HG03354 (cell line): ENCODE results near the gene TMEM47.

Experiments
- ATAC-seq: cut with Tn5 transposase; IDR thresholded peaks from one replicate; pipeline ENCODE4 v1.9.1; 2021; ENCODE audit warnings: mild to moderate bottlenecking; ENCODE audit not compliant: unreplicated experiment, poor library complexity, severe bottlenecking

TMEM47 gene

DNA sequence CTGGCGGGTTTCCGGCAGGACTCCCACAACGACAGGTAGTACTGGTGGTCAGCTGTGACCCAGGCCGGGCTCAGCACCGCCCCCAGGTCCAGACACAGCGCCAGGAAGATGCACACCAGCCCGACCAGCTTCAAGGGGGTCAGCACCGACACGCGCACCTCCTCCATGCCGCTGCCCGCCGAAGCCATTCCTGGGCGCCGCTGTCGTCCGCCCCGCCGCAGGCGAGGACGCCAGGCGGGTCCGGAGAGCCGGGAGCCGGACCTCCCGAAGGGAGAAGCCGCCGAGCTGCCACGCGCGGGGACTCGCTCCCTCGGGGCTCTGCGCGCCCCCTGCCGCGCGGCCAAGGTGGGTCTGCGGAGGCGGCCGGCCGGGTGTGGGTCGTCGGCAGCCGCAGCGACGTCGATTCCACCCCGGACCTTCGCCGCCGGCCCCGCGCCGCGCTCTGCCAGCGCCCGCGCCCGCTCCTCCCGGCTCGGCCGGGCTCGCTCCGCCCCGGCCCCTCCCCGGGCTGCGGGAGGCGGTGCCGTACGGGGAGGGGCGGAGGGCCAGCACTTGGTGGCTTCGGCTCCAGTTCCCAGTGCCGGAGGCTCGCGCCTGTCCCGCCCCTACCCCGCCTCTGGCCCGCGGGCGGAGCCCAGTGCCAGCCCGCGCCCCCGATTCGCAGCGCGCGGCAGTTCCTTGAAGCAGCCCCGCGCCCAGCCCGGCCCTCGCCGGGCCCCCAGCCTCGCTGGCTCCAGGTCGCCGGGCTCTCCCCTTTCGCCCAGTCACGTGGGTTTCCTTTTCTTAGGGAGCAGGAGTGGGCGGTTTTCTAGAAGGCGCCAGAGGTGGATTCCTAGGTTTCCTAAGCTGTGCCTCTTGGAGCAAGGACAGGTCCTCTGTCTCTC lies at the start of gene TMEM47:
TSS of gene TMEM47 (minus strand) at position 444 of the 884 bp plus-strand sequence. CDS start at position 188, 256 bp downstream.
- no peak for ATAC-seq

- ATAC-seq, result no peak
These were observed 30.0 kb upstream of the TMEM47 start for GRCh38 chrX:34687095-34687494.

- ATAC-seq, result no peak
These were observed 2.5 kb upstream of the TMEM47 start for GRCh38 chrX:34659575-34659974.

DNA sequence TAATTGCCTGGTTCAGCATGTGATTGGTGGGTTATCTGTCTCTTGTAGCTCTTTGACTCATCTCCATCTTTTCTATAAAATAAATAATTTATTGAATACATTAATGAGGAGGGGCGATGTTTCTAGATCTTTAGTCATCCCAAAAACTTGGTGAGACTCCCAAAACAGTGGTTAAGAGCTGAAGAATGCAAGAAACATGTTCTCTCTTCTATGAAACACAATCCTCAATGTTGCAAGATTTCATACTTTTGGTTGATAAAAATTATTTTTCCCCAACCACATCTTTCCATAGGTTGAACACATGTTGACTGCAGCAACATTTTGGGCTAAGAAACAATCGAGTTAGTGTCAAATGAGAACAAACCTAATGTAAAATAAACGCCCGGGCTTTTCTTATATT lies 1.2 kb upstream of the TMEM47 start:
- no peak for ATAC-seq

DNA sequence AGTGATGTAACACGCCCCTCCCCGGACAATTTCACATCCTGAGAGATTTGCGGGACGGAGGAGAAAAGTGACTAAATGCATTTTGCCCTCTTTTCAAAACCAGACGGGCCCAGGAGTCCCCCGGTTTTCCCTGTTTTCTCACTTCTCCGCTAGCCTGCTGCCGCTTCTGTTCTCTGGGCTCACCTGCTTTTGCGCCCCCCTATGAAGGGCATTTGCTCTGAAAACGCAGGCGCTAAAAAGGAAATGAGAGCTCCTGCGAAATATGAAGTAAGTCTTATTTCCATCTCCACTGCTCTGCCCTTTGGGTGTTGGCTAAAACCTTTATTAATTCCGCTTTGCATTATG lies 613 bp upstream of the TMEM47 start:
- ATAC-seq, result no peak

GRCh38 chrX:34656467-34656841 lies 631 bp downstream of the TMEM47 start:
- no peak for ATAC-seq

DNA sequence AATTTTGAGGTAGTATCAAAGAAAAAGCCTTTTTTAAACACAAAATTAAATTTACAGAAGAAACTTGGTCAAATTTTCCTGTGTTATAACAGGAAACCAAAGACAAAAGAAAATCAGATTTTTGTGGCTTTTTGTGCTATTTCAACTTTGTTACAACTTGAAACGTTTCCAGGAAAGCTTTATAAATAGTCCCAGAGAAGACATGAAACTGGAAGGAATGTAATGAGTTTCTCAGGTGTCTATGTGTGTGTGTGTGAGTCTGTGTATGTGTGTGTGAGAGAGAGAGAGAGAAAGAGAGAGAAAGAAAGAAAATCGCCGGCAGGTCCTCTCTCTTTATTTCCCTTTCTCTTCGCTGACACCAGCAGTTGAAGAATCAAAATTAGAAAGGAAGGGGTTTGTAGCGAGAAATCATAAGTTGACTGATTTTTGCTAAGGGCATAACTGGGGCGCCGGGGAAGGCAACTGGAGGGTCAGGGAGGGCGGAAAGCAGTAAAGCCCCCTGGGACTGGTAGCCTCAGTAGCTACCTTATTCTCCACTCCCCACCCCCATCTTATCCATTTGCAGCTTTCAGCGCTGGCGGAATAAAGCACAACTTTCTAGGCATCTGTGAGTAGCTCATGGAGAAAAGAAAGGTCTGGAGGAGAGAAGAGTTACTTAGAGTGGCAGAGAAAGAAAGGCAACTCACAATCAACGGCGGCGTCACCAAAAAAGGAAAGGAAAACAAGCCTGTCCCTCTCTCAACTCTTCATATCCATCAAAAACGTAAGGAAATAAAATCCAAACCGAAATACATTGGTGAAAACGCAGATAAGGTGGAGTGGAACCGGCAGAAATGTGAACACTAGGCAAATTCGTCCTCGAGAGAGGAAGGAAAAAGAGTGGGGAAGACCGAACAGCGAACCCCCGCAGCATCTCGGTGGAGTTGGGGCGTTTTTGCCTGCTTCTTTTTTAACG lies 1.3 kb downstream of the TMEM47 start:
- no peak for ATAC-seq

GRCh38 chrX:34654696-34655490 lies 2.2 kb downstream of the TMEM47 start:
- ATAC-seq, result no peak

GRCh38 chrX:34653811-34654210 lies 3.3 kb downstream of the TMEM47 start:
- no peak for ATAC-seq

DNA sequence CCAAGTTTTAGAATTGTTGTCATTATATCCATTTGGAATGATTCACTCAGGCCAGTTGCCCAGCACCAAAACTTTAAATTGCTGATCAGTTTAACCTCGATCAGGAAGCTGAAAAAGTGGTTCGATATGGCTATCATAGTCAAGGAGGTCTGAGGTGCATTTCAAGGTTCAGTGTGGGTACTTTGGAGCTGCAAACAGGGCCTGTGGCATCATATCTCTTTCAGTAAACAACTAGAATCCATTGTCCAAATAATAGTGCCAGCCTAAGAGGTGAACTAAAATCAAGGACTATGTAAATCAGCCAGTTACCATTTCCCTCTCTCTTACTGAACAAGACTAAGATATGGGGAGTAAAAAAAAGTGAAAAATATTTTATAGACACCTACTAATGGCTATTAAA lies 14.2 kb downstream of the TMEM47 start:
- ATAC-seq, result no peak

GRCh38 chrX:34638116-34638515 lies 19.0 kb downstream of the TMEM47 start:
- no peak for ATAC-seq

DNA sequence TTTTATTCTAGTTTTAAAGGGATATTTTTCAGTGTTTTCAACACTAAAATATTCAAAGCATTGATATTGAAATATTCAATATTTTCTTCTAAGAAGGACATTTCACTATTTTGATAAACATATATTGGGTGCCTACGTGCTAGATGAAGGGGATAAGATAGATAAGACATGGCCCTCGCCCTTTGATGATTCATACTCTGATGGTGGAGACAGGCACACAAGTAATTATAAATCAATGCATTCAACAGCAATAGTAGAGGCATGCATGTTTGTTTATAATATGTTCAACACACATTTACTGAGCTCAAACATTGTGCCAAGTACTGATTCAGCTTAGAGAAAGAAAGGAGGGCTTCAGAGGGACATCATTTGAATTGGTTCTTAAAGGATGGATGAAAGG lies 22.7 kb downstream of the TMEM47 start:
- no peak for ATAC-seq

DNA sequence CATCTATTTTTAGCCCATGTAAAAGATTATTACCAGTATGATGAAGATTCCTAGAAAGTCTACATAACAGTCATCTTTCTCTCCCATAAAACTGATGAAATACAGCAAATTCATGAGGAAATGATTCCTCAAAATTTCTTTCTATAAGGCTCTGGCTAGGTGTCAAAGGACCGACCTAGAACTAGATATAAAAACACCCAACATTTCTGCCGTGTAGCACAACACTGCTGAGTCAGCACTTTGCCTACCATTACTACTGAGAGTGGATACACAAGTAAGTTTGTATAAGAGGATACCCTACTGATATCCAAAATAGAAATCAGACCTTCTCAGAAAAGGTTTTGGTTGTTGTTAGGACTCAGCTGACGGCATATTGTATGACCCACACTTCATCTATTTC lies 24.7 kb downstream of the TMEM47 start:
- ATAC-seq, result no peak

DNA sequence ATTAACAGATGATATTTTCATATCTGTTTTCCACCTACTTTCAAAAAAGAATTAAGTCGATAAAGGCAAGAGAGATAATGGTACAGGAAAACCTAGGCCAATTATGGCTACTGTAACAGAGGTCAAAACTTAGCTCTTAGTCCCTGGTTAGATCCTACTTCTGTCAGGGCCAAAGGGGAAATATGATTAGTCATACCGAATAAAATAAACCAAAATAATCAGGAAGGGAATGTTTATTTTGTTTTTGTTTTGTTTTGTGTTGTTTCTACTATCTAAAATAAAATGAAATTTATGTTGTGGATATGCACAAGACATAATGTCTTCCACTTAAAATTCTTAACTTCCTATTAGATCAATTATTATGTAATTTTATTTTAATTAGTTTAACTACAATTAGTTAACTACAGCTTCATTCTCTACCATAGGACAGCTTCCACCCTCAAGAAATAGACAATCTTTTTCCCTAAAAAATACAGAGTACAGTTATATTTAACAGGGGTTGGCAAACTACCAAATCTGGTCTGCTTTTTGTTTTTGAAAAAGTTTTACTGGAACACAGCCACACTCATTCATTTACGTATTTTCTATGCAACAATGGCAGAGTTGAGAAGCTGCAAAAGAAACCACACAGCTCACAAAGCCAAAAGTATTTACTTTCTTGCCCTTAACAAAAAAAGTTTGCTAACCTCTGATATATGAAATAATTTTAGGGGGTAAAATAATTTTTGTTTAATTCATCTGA lies 25.4 kb downstream of the TMEM47 start:
- ATAC-seq, result no peak

DNA sequence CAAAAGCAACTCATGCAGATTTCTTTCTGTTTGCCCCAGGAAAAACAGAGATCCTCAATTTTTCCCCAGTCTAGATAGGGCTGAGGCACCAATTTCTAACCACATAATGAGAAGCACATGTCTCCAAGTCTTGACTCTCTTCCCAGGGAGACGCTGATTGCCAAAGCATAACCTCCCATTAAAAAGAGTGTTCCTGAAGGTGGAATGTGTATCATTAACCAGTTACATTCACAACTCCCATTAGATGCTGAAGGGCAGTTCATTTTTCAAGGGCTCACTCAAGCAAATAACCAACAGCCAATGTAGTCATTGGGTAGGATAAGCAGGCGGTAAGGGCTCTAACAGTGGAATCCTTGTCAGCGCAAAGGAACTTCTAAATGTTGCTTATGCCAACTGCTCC lies 27.5 kb downstream of the TMEM47 start:
- no peak for ATAC-seq

DNA sequence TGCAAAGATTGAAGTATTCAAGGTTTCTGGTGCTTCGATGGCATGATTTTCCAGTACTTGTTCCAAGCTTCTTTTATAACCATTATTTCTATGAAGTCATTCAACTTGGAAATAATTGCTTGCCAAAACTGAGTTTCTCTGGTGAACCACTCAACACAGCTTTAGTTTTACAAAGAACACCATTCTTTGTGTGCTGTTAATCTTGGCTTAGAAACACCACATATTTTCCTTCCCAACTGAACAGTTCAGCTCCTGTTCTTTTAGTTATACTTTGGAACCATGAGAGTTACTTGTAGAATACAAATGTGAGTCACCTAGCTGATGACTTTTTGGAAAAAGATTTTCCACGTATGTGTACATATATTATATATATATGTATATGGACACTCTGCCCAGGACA lies 32.7 kb downstream of the TMEM47 start:
- no peak for ATAC-seq

GRCh38 chrX:34619920-34620319 lies 37.2 kb downstream of the TMEM47 start:
- no peak for ATAC-seq

DNA sequence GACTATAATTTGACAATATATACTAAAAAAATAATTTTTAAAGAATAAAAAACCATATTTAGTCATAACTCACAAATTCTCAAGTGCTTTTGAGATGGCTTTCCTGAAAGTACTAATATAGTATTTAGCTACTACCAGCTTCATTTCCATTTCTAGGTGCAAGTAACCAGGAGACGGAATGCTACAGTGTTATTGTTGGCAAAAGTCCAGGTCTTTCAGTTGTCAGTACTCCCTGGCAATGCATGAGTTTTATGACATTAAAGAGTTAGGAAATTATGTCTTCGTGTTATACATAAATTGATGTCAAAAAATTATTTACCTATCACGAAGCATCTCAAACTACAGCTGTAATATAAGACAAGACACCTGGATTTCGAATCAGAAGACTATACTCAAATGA lies 45.0 kb downstream of the TMEM47 start:
- no peak for ATAC-seq

- no peak for ATAC-seq
These were observed 58.7 kb downstream of the TMEM47 start for GRCh38 chrX:34598362-34598761.
